ENCODE measurements around the gene EPHA7. TPM values are rescaled to one million over a fixed set of nuclear protein-coding genes. Genes with fewer than 3 reads are reported as not detected.

The EPHA7 gene
- total RNA-seq, 3 donors from 2014 or later, result 0.66 to 1.8 (median 0.80) TPM

DNA sequence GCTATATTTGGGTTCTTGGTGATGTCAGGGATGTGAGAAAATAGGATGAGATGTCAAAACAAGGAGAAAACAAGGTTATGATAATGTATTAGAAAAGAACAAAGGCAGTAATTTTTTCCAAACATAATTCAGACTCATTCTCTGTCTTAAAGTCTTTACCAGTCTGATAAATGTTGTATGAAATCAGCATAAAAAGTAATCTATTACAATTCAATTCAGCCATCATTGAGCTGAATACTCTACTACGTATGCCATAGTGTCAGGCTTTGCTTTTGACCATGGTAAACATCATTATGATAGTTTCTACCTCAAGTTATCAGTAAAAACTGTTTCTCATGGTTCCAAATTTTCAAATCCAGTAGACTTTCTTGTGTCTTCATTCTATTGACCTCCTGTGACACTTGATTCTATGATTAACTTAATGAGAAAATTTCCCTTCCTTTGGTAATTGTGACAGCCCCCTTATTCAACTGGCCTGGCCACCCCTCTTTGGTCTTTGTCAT lies 75.0 kb downstream of the EPHA7 start:
- TF ChIP-seq POLR2AphosphoS5 (IDR thresholded peaks at IDR 0.05) (no peak), POLR2A (IDR thresholded peaks at IDR 0.05) (no peak)
- TF ChIP-seq, protein P1, sequence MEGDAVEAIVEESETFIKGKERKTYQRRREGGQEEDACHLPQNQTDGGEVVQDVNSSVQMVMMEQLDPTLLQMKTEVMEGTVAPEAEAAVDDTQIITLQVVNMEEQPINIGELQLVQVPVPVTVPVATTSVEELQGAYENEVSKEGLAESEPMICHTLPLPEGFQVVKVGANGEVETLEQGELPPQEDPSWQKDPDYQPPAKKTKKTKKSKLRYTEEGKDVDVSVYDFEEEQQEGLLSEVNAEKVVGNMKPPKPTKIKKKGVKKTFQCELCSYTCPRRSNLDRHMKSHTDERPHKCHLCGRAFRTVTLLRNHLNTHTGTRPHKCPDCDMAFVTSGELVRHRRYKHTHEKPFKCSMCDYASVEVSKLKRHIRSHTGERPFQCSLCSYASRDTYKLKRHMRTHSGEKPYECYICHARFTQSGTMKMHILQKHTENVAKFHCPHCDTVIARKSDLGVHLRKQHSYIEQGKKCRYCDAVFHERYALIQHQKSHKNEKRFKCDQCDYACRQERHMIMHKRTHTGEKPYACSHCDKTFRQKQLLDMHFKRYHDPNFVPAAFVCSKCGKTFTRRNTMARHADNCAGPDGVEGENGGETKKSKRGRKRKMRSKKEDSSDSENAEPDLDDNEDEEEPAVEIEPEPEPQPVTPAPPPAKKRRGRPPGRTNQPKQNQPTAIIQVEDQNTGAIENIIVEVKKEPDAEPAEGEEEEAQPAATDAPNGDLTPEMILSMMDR (IDR thresholded peaks at IDR 0.05), result no peak
- no peak for DNase-seq (ENCODE audit: low spot score in 2 of 2)
- H3K4me1 ChIP-seq, result no peaks in the 10 kb centered on the region
- intact Hi-C loops (cut with DNase I; ENCODE audit: low total_unique reads), result no loop called here
- no peak overlapping the region for H3K27ac ChIP-seq
- no peaks in the 10 kb centered on the region for H3K36me3 ChIP-seq
- H3K4me3 ChIP-seq, result no peak overlapping the region
- H3K9me3 ChIP-seq, result no peaks in the 10 kb centered on the region
- H3K27me3 ChIP-seq, result no peaks in the 10 kb centered on the region

DNA sequence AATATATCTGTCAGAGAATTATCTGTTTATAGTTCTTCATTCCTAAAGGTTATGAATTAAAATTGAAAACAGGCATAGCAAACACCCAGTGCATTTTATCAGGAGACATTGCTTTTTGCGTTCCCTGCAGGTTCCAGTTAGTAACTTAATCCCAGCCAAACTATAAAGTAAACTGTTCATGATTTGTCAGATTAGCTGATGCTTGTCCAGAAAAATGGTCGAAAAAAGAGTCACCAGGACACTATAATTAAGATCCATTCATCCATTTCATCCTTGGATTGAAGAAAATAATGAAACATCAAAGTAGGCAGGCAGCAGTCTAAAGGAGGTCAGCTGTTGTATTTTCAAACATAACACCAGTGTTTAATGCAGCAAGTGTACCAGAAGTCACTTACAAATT lies 75.9 kb downstream of the EPHA7 start:
- TF ChIP-seq, protein P1 (IDR thresholded peaks at IDR 0.05), result no peak
- TF ChIP-seq POLR2A (IDR thresholded peaks at IDR 0.05) (no peak), POLR2AphosphoS5 (IDR thresholded peaks at IDR 0.05) (no peak)
- intact Hi-C loops (cut with DNase I; ENCODE audit: low total_unique reads), result no loop called here
- H3K9me3 ChIP-seq, result no peaks in the 10 kb centered on the region

DNA sequence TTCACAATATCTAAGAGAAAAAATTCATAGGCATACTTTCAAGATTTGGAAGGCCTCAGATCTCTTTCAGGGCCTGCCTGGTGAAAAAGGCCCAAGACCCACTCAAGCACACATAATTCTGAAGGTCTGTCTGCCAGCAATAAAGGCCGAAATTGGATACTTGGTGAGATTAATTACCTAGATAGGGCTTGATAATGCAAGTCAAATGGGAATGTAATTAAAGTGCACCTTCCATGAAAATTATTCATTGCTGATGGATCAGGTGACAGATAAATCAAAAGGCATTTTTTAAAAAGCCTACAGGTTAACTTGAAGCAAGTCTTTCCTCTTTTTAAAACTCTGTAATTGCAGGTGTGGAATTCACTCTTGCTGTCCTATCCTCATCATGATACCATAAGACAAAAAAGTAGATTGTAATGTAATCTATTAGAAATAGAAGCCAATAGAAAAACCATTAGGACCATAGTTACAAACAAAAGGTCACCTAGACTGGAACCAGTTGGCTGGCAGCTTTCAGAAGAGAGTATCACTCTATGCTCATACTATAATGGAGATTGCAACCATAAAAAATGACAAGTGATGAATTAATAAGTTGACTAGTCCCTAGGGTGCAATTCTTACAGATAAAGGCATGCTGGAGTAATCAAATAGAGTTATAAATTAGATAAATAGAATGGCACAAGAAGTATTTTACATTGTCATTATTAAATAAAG lies 77.3 kb downstream of the EPHA7 start:
- TF ChIP-seq, protein P1 (IDR thresholded peaks at IDR 0.05), result no peak
- TF ChIP-seq POLR2A (IDR thresholded peaks at IDR 0.05) (no peak), POLR2AphosphoS5 (IDR thresholded peaks at IDR 0.05) (no peak)
- Histone ChIP-seq H3K27me3 (no peaks in the 10 kb centered on the region), H3K4me3 (no peak overlapping the region), H3K36me3 (no peaks in the 10 kb centered on the region), H3K9me3 (no peaks in the 10 kb centered on the region), H3K4me1 (no peaks in the 10 kb centered on the region), H3K27ac (no peak overlapping the region)
- intact Hi-C loops (cut with DNase I; ENCODE audit: low total_unique reads), result no loop called here
- no peak for DNase-seq (ENCODE audit: low spot score in 2 of 2)

More for the DNA sequence above, 75.9 kb downstream of the EPHA7 start:
- H3K36me3 ChIP-seq, result no peaks in the 10 kb centered on the region
- H3K4me3 ChIP-seq, result no peak overlapping the region
- no peaks in the 10 kb centered on the region for H3K4me1 ChIP-seq
- H3K27me3 ChIP-seq, result no peaks in the 10 kb centered on the region
- no peak for DNase-seq (ENCODE audit: low spot score in 2 of 2)
- H3K27ac ChIP-seq, result no peak overlapping the region

DNA sequence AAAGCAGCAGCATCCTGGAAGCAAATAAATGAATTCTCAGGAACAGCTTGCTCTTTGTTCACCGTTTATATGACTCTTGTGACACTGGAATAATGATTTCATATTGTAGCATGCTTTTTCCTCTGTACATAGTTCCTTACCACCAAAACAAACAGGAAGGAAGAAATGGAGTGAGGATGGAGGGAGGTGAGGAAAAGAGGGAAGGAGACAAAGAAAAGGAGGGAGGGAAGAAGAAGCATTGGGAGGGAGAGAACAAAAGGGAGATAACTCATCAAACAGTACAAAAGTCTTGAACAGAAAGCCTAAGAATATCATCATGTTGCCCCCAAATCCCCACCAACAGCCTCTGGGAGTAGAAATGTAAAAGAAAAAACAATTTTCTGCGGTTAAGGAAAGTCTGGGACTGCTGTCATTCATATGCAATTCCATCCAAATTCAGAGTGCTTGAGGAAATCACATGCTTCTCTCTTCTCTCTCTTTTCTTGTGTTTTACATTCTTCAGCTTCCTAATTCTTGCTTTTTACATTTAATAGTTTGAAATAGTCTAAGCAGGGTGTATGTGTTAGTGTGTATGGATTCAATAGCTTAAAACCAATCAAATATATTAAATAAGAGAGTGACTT lies 81.5 kb downstream of the EPHA7 start:
- Histone ChIP-seq H3K4me1 (no peaks in the 10 kb centered on the region), H3K4me3 (no peak overlapping the region), H3K9me3 (no peaks in the 10 kb centered on the region), H3K36me3 (no peaks in the 10 kb centered on the region), H3K27me3 (no peaks in the 10 kb centered on the region), H3K27ac (no peak overlapping the region)
- intact Hi-C loops (cut with DNase I; ENCODE audit: low total_unique reads), result no loop called here
- DNase-seq (ENCODE audit: low spot score in 2 of 2), result no peak
- TF ChIP-seq POLR2AphosphoS5 (IDR thresholded peaks at IDR 0.05), result no peak
- TF ChIP-seq, protein P1 (IDR thresholded peaks at IDR 0.05), result no peak

DNA sequence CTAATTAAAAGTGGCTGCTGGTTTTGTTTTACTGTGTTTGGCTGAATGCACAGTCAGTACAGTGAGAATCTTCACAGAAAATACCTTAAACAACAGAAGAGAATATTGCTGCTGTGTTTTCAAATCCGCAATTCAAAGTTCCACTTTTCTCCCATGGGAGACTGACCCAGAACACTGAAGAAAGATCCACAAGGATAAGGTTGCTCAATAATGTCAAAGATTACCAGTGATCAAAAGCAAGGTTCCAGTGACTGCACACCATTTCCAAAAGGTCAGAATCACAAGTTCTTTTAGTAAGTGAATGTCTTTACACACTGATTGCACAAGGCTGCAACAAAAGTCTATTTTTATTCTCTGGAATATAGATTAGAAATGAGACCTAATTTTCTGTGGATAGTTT lies 82.3 kb downstream of the EPHA7 start:
- no peak for TF ChIP-seq POLR2A (IDR thresholded peaks at IDR 0.05)
- no peak for TF ChIP-seq POLR2AphosphoS5 (IDR thresholded peaks at IDR 0.05)
- TF ChIP-seq, protein P1 (IDR thresholded peaks at IDR 0.05), result no peak
- intact Hi-C loops (cut with DNase I; ENCODE audit: low total_unique reads), result no loop called here
- H3K9me3 ChIP-seq, result no peaks in the 10 kb centered on the region
- H3K27me3 ChIP-seq, result no peaks in the 10 kb centered on the region
- no peaks in the 10 kb centered on the region for H3K36me3 ChIP-seq
- no peak for DNase-seq (ENCODE audit: low spot score in 2 of 2)
- no peak overlapping the region for H3K4me3 ChIP-seq
- no peaks in the 10 kb centered on the region for H3K4me1 ChIP-seq
- no peak overlapping the region for H3K27ac ChIP-seq

Measured in breast epithelium (tissue), 4 donors.